HL-60 (cell line): Measurements from ENCODE around the gene KAT8.

Experiments
- DNase-seq, 2 experiments: peaks; one replicate each; pipeline ENCODE4 v3.0.0-alpha.2; 2010 to 2020; ENCODE audit warnings: low read depth in 1 of 2, low spot score in 1 of 2
- H3K27ac ChIP-seq: fragments of 250-450 bp; sonication (Bioruptor Pico); replicated peaks from 2 replicates; pipeline ENCODE4 v1.5.1; 2020; ENCODE audit warnings: mild to moderate bottlenecking, moderate library complexity
- H3K27me3 ChIP-seq: fragments of 250-450 bp; sonication (Bioruptor Pico); 2 replicates; pipeline ENCODE4 v1.5.1; 2021; ENCODE audit warnings: mild to moderate bottlenecking, moderate library complexity; ENCODE audit not compliant: insufficient read depth, poor library complexity, severe bottlenecking
- H3K4me3 ChIP-seq: replicated peaks from 2 replicates; pipeline ENCODE4 v1.5.1; 2011; ENCODE audit warnings: mild to moderate bottlenecking, control low read depth, low read length; ENCODE audit not compliant: insufficient read depth
- GABPA ChIP-seq: IDR thresholded peaks from 2 replicates; pipeline ENCODE4 v1.6.1; 2012; ENCODE audit warnings: low read depth
- POLR2AphosphoS5 ChIP-seq: IDR thresholded peaks from 2 replicates; pipeline ENCODE4 v1.6.1; 2012; ENCODE audit warnings: low read depth
- REST ChIP-seq: IDR thresholded peaks from 2 replicates; pipeline ENCODE4 v1.6.1; 2012; ENCODE audit warnings: low read depth; ENCODE audit not compliant: insufficient replicate concordance
- SPI1 ChIP-seq: IDR thresholded peaks from 2 replicates; pipeline ENCODE4 v1.6.1; 2012; ENCODE audit warnings: low read depth, mild to moderate bottlenecking, borderline replicate concordance
- TF ChIP-seq, protein P1 (sequence below): IDR thresholded peaks from one replicate; pipeline ENCODE4 v1.5.1; 2011; ENCODE audit warnings: low read length, control low read depth, inconsistent platforms; ENCODE audit not compliant: insufficient read depth

The KAT8 gene

GRCh38 chr16:31108035-31108793, 9.2 kb upstream of the KAT8 start, which contains the start of gene BCKDK:
TSS of gene BCKDK (plus strand) at chr16:31108386. CDS start at chr16:31109224, 838 bp downstream.
- H3K4me3 ChIP-seq: peak within 1 kb of the TSS; percentile 97
- DNase-seq: peak; percentile 73 to 83
- TF ChIP-seq GABPA: no peak
- peak; percentile 42; the same call in 1 of the 2 replicates for TF ChIP-seq POLR2AphosphoS5
- peak within 1 kb of the TSS; percentile 72 for H3K27ac ChIP-seq
- no peaks in the 10 kb centered on the region for H3K27me3 ChIP-seq

- peak overlapping the region; percentile 97 for H3K4me3 ChIP-seq
- H3K27ac ChIP-seq: peak overlapping the region; percentile 72
- TF ChIP-seq GABPA (no peak), REST (no peak), SPI1 (no peak), POLR2AphosphoS5 (no peak)
- TF ChIP-seq, protein P1, sequence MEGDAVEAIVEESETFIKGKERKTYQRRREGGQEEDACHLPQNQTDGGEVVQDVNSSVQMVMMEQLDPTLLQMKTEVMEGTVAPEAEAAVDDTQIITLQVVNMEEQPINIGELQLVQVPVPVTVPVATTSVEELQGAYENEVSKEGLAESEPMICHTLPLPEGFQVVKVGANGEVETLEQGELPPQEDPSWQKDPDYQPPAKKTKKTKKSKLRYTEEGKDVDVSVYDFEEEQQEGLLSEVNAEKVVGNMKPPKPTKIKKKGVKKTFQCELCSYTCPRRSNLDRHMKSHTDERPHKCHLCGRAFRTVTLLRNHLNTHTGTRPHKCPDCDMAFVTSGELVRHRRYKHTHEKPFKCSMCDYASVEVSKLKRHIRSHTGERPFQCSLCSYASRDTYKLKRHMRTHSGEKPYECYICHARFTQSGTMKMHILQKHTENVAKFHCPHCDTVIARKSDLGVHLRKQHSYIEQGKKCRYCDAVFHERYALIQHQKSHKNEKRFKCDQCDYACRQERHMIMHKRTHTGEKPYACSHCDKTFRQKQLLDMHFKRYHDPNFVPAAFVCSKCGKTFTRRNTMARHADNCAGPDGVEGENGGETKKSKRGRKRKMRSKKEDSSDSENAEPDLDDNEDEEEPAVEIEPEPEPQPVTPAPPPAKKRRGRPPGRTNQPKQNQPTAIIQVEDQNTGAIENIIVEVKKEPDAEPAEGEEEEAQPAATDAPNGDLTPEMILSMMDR: no peak
- no peak for DNase-seq
- H3K27me3 ChIP-seq: no peaks in the 10 kb centered on the region
Measured at GRCh38 chr16:31108794-31109558, 8.5 kb upstream of the KAT8 start.

DNA sequence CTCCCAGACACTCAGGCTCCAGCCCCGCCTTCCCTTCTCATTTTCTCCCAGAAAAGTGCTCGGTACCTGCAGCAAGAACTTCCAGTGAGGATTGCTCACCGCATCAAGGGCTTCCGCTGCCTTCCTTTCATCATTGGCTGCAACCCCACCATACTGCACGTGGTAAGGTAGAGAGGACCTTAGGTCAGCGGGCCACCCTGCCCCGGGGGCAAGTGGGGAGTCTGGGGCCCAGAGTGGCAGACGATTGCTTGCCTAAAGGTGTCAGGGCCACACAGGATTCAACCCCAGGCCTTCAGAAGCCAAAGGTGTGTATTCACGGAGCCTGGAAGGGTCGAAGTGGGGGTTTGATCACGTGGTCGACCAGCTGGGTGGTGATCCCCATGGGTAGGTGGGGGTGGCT, 7.8 kb upstream of the KAT8 start:
- DNase-seq: no peak
- H3K27me3 ChIP-seq: no peaks in the 10 kb centered on the region
- H3K27ac ChIP-seq: no peak overlapping the region
- no peak overlapping the region for H3K4me3 ChIP-seq
- TF ChIP-seq SPI1 (no peak), GABPA (no peak), POLR2AphosphoS5 (no peak), REST (no peak)
- TF ChIP-seq, protein P1: no peak
